K562 (cell line): ENCODE data around the gene TRIM38. TPM values are rescaled to one million over a fixed set of nuclear protein-coding genes. Genes with fewer than 3 reads are reported as not detected.

Experiments used
- CBX5 ChIP-seq: IDR thresholded peaks from 2 replicates; pipeline ENCODE4 v1.6.1; 2014; ENCODE audit warnings: low read depth, borderline replicate concordance
- FOSL1 ChIP-seq: fragments of 200-800 bp; sonication (Bioruptor generic); conservative IDR thresholded peaks from 2 replicates; pipeline ENCODE4 v1.6.1; 2016; ENCODE audit warnings: missing genetic modification characterization, missing compliant biosample characterization
- KAT2B ChIP-seq: IDR thresholded peaks from one replicate; pipeline ENCODE4 v1.6.1; 2012; ENCODE audit warnings: low read depth, mild to moderate bottlenecking, control low read depth, inconsistent platforms, low read length, moderate library complexity
- MBD2 ChIP-seq: sonication (generic); IDR thresholded peaks from 2 replicates; pipeline ENCODE4 v1.6.1; 2016; ENCODE audit warnings: low read depth, borderline replicate concordance
- NCOA2 ChIP-seq, 2 experiments: fragments of 450-650 bp; IDR thresholded peaks; 2 replicates each; pipeline ENCODE4 v1.6.1; 2018; ENCODE audit warnings: mild to moderate bottlenecking in 2 of 2, moderate library complexity in 1 of 2; ENCODE audit not compliant: partially characterized antibody in 2 of 2
- NRF1 ChIP-seq, 2 experiments: fragments of 450-650 bp; IDR thresholded peaks in 1 of 2; conservative IDR thresholded peaks in 1 of 2; 2 replicates each; pipeline ENCODE4 v1.6.1; 2014; ENCODE audit warnings: mild to moderate bottlenecking in 2 of 2
- PRPF4 ChIP-seq: fragments of 200-400 bp; formaldehyde crosslinking; IDR thresholded peaks from one replicate; pipeline ENCODE4 v1.6.1; 2017; ENCODE audit warnings: low read length, low read depth, mild to moderate bottlenecking; ENCODE audit not compliant: insufficient read depth, poor library complexity, severe bottlenecking
- RREB1 ChIP-seq: fragments of 250-450 bp; sonication (Bioruptor Pico); IDR thresholded peaks from 2 replicates; pipeline ENCODE4 v1.4.0; 2020
- SMAD4 ChIP-seq: fragments of 250-450 bp; sonication (Bioruptor Pico); conservative IDR thresholded peaks from 2 replicates; pipeline ENCODE4 v1.8.0; 2021; ENCODE audit warnings: inconsistent platforms, mild to moderate bottlenecking, moderate library complexity
- SMARCE1 ChIP-seq: fragments of 450-650 bp; IDR thresholded peaks from 2 replicates; pipeline ENCODE4 v1.7.1; 2016; ENCODE audit warnings: mild to moderate bottlenecking
- SNIP1 ChIP-seq: fragments of 450-650 bp; IDR thresholded peaks from 2 replicates; pipeline ENCODE4 v1.7.1; 2017; ENCODE audit warnings: low read depth, mild to moderate bottlenecking
- THRB ChIP-seq: fragments of 450-650 bp; formaldehyde crosslinking; conservative IDR thresholded peaks from 2 replicates; pipeline ENCODE4 v1.4.0; 2022; ENCODE audit warnings: mild to moderate bottlenecking, missing genetic modification characterization
- ZBTB7A ChIP-seq: IDR thresholded peaks from 2 replicates; pipeline ENCODE4 v1.6.1; 2011; ENCODE audit warnings: low read depth, mild to moderate bottlenecking, low read length, moderate library complexity, borderline replicate concordance; ENCODE audit not compliant: control insufficient read depth
- ZNF175 ChIP-seq: fragments of 200-800 bp; sonication (Bioruptor generic); IDR thresholded peaks from 2 replicates; pipeline ENCODE4 v1.6.1; 2016; ENCODE audit warnings: low read depth, mild to moderate bottlenecking, missing genetic modification characterization, missing compliant biosample characterization
- ZNF561 ChIP-seq: fragments of 450-650 bp; formaldehyde crosslinking; conservative IDR thresholded peaks from 2 replicates; pipeline ENCODE4 v1.4.0; 2020; ENCODE audit warnings: mild to moderate bottlenecking, moderate library complexity
- polyA plus RNA-seq, 8 experiments: library from polyadenylated mRNA; depleted of rRNA in 4 of 8; stranded (reverse) in 5 of 8; unstranded in 3 of 8; fragments of >200 nt; fragmentation: Nextera tagmentation in 2 of 8; fragmentation: Illumina TruSeq in 1 of 8; extraction: Ambion mirVana in 2 of 8; extraction: Trizol in 1 of 8; gene quantifications; 2 replicates each; pipeline versions ENCODE4 v1.2.1 to v1.2.3, GENCODE V29; 2011 to 2014; ENCODE audit warnings: inconsistent platforms in 1 of 8, missing spikeins in 1 of 8
- total RNA-seq, 7 experiments: library from RNA; depleted of rRNA in 6 of 7; stranded (reverse); fragments of >200 nt in 6 of 7; fragmentation: Illumina TruSeq in 2 of 7; extraction: Trizol in 2 of 7; gene quantifications; 2 replicates each; pipeline versions ENCODE4 v1.2.1 to v1.2.3, GENCODE V29; 2011 to 2021; ENCODE audit warnings: low replicate concordance in 1 of 7
- TF ChIP-seq, protein P1 (sequence below): sonication (generic); formaldehyde crosslinking; IDR thresholded peaks from 2 replicates; pipeline ENCODE4 v1.5.0; 2020; ENCODE audit warnings: missing genetic modification reagents

TRIM38 gene
- total and polyA plus RNA-seq, 9 of the 15 experiments (the other 6 are each of a cell fraction or from before 2014, with no cell fraction given), result 1.7 to 6.7 (median 6.3) TPM

- TF ChIP-seq RREB1 (0 out of 2 replicates have a peak, but pooled peaks have one; percentile 67), NRF1 (conservative IDR thresholded peaks at IDR 0.05 in 1 of 2, IDR thresholded peaks at IDR 0.05 in 1 of 2) (peak; percentile 35 to 64; a peak in 3 of 4 replicates), ZBTB7A (no peak), NCOA2 (IDR thresholded peaks at IDR 0.05; ENCODE audit: partially characterized antibody in 2 of 2) (no peak), CBX5 (no peak), FOSL1 (tag) (peak; percentile 77; the same call in 1 of the 2 replicates), ZNF561 (CRISPR knock-in tag) (0 out of 2 replicates have a peak, but pooled peaks have one; percentile 23), SMARCE1 (peak; percentile 35; the same call in 1 of the 2 replicates), KAT2B (no peak), ZNF175 (CRISPR knock-in tag) (no peak), MBD2 (peak; percentile 80), SNIP1 (no peak), PRPF4 (peak; percentile 98), SMAD4 (CRISPR knock-in tag) (peak; percentile 71), THRB (peak; percentile 35; the same call in 1 of the 2 replicates)
- TF ChIP-seq, protein P1, sequence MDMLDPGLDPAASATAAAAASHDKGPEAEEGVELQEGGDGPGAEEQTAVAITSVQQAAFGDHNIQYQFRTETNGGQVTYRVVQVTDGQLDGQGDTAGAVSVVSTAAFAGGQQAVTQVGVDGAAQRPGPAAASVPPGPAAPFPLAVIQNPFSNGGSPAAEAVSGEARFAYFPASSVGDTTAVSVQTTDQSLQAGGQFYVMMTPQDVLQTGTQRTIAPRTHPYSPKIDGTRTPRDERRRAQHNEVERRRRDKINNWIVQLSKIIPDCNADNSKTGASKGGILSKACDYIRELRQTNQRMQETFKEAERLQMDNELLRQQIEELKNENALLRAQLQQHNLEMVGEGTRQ (CRISPR knock-in tag), result no peak
Measured at GRCh38 chr6:26033085-26033940, 70.7 kb downstream of the TRIM38 start (continued).
